ENCODE results near the gene ZNF586.
"Not testable (repeated sequence)": the region's sequence is repeated elsewhere in the genome, so short reads cannot be mapped to it uniquely, and the experiment has no call there.

Gene ZNF586

DNA sequence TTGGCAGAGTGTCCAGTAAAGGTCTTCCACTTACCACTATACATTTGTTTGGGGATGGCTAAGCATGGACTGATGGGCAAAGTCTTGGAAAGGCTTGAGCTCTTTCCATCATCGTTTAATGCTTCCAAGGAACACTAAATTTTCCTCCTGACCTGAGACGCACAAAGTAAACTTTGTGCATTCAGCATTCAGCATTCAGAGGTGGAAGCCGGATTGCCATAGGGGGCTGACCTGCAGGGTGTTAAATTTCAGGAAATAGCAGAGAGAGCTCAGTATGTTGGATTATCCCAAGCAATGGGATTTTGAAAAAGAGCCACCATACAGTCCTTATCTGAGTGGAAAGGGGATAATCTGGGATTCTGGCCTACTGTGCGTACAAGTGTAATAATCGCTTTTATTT is 31.2 kb downstream of the ZNF586 start:
- no peak overlapping the region for H3K4me3 ChIP-seq (ENCODE audit: insufficient read length, low read depth)
- no peak overlapping the region for H3K9ac ChIP-seq (ENCODE audit: insufficient read length, low read depth)
- DNase-seq (ENCODE audit: low read depth, low spot score): no peak
- no peak for TF ChIP-seq ZNF274 (IDR thresholded peaks at IDR 0.05; ENCODE audit: low read depth, low read length)
- no peak for TF ChIP-seq YY1 (IDR thresholded peaks at IDR 0.05; ENCODE audit: insufficient read depth, insufficient read length)
- no peak for TF ChIP-seq SUZ12 (IDR thresholded peaks at IDR 0.05; ENCODE audit: extremely low read depth, insufficient read depth, insufficient read length)
- H3K9me3 ChIP-seq (ENCODE audit: insufficient read depth, low read length): no peaks in the 10 kb centered on the region
- no peaks in the 10 kb centered on the region for H3K4me1 ChIP-seq (ENCODE audit: insufficient read depth, insufficient read length)
- H3K27me3 ChIP-seq (ENCODE audit: insufficient read depth, insufficient read length): no peaks in the 10 kb centered on the region
- H3K36me3 ChIP-seq (ENCODE audit: insufficient read depth, insufficient read length, low read length): peaks cover 5% of the 10 kb centered on the region

DNA sequence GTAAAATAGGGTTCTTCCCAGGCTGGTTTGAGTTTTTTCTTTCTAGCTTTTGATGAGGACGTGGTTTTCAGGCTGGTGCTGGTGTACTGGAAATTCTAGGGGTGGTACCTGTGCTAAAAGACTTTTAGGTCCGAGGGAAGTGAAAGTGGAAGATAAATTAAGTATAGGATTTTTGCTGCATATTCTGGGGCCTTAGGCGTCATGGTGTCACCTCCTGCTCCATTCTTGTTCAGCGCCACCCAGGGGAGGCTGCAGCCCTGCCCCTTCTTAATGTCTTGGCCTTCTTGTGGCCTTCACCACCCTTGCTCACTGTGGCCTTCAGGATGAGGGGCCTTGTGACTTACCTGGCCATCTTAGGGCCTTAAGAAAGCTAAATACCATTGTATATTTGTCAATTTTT is 32.8 kb downstream of the ZNF586 start:
- Histone ChIP-seq H3K36me3 (ENCODE audit: insufficient read depth, insufficient read length, low read length) (peaks cover under 1% of the 10 kb centered on the region), H3K4me1 (ENCODE audit: insufficient read depth, insufficient read length) (no peaks in the 10 kb centered on the region), H3K27me3 (ENCODE audit: insufficient read depth, insufficient read length) (no peaks in the 10 kb centered on the region), H3K4me3 (ENCODE audit: insufficient read length, low read depth) (no peak overlapping the region), H3K9me3 (ENCODE audit: insufficient read depth, low read length) (no peaks in the 10 kb centered on the region), H3K9ac (ENCODE audit: insufficient read length, low read depth) (no peak overlapping the region)
- no peak for DNase-seq (ENCODE audit: low read depth, low spot score)
- TF ChIP-seq ZNF274 (IDR thresholded peaks at IDR 0.05; ENCODE audit: low read depth, low read length) (no peak), SUZ12 (IDR thresholded peaks at IDR 0.05; ENCODE audit: extremely low read depth, insufficient read depth, insufficient read length) (no peak), YY1 (IDR thresholded peaks at IDR 0.05; ENCODE audit: insufficient read depth, insufficient read length) (no peak)

GRCh38 chr19:57803265-57803593 is 33.8 kb downstream of the ZNF586 start:
- no peaks in the 10 kb centered on the region for H3K9me3 ChIP-seq (ENCODE audit: insufficient read depth, low read length)
- no peaks in the 10 kb centered on the region for H3K4me1 ChIP-seq (ENCODE audit: insufficient read depth, insufficient read length)
- H3K9ac ChIP-seq (ENCODE audit: insufficient read length, low read depth): peak overlapping the region; percentile 82
- TF ChIP-seq SUZ12 (IDR thresholded peaks at IDR 0.05; ENCODE audit: extremely low read depth, insufficient read depth, insufficient read length): no peak
- peak overlapping the region; percentile 26 for H3K4me3 ChIP-seq (ENCODE audit: insufficient read length, low read depth)
- peaks cover 10% of the 10 kb centered on the region for H3K36me3 ChIP-seq (ENCODE audit: insufficient read depth, insufficient read length, low read length)
- no peaks in the 10 kb centered on the region for H3K27me3 ChIP-seq (ENCODE audit: insufficient read depth, insufficient read length)
- DNase-seq (ENCODE audit: low read depth, low spot score): no peak

GRCh38 chr19:57803594-57804325 is 34.3 kb downstream of the ZNF586 start:
- no peaks in the 10 kb centered on the region for H3K4me1 ChIP-seq (ENCODE audit: insufficient read depth, insufficient read length)
- H3K36me3 ChIP-seq (ENCODE audit: insufficient read depth, insufficient read length, low read length): peaks cover 14% of the 10 kb centered on the region
- DNase-seq (ENCODE audit: low read depth, low spot score): peak; percentile 73
- peak overlapping the region; percentile 30 for H3K4me3 ChIP-seq (ENCODE audit: insufficient read length, low read depth)
- peak overlapping the region; percentile 82 for H3K9ac ChIP-seq (ENCODE audit: insufficient read length, low read depth)
- TF ChIP-seq ZNF274 (IDR thresholded peaks at IDR 0.05; ENCODE audit: low read depth, low read length) (no peak), YY1 (IDR thresholded peaks at IDR 0.05; ENCODE audit: insufficient read depth, insufficient read length) (no peak), SUZ12 (IDR thresholded peaks at IDR 0.05; ENCODE audit: extremely low read depth, insufficient read depth, insufficient read length) (no peak)
- no peaks in the 10 kb centered on the region for H3K27me3 ChIP-seq (ENCODE audit: insufficient read depth, insufficient read length)
- no peaks in the 10 kb centered on the region for H3K9me3 ChIP-seq (ENCODE audit: insufficient read depth, low read length)

DNA sequence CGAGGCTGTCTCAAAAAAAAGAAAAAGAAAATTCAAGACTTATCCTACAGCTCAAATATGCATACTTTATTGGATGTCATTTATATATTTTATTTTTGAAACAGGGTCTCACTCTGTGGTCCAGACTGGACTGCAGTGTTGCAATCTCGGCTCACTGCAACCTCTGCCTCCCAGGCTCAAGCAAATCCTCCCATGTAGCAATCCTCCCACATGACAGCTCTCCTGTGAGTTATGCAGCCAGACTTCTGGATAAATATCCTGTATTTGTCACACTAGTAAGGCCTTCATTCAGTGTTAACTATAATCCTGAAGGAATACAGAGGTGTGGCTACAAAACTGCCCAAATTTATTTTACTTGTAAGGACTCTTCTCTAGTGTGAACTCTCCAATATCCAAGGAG is 38.1 kb downstream of the ZNF586 start:
- Histone ChIP-seq H3K9ac (ENCODE audit: insufficient read length, low read depth) (no peak overlapping the region), H3K4me3 (ENCODE audit: insufficient read length, low read depth) (no peak overlapping the region), H3K36me3 (ENCODE audit: insufficient read depth, insufficient read length, low read length) (peaks cover 38% of the 10 kb centered on the region), H3K9me3 (ENCODE audit: insufficient read depth, low read length) (no peaks in the 10 kb centered on the region), H3K4me1 (ENCODE audit: insufficient read depth, insufficient read length) (no peaks in the 10 kb centered on the region), H3K27me3 (ENCODE audit: insufficient read depth, insufficient read length) (no peaks in the 10 kb centered on the region)
- DNase-seq (ENCODE audit: low read depth, low spot score): no peak
- TF ChIP-seq YY1 (IDR thresholded peaks at IDR 0.05; ENCODE audit: insufficient read depth, insufficient read length) (no peak), SUZ12 (IDR thresholded peaks at IDR 0.05; ENCODE audit: extremely low read depth, insufficient read depth, insufficient read length) (no peak), ZNF274 (IDR thresholded peaks at IDR 0.05; ENCODE audit: low read depth, low read length) (no peak)

DNA sequence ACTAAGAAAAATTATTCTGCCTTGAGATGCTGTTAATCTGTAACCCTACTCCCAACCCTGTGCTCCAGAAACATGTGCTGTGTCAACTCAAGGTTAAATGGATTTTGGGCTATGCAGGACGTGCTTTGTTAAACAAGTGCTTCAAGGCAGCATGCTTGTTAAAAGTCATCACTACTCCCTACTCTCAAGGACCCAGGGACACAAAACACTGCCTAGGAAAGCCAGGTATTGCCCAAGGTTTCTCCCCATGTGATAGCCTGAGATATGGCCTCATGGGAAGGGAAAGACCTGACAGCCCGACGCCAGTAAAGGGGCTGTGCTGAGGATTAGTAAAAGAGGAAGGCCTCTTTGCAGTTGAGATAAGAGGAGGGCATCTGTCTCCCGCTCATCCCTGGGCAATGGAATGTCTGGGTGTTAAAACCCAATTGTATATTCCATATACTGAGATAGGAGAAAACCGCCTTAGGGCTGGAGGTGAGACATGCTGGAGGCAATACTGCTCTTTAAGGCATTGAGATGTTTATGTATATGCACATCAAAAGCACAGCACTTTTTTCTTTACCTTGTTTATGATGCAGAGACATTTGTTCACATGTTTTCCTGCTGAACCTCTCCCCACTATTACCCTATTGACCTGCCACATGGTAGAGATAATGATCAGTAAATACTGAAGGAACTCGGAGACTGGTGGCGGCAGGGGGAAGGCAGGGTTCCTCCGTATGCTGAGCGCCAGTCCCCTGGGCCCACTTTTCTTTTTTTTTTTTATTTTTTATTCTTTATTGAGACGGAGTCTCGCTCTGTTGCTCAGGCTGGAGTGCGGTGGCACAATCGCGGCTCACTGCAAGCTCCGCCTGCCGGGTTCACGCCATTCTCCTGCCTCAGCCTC is 41.2 kb downstream of the ZNF586 start:
- not testable (repeated sequence) for H3K27me3 ChIP-seq (ENCODE audit: insufficient read depth, insufficient read length); H3K9me3 ChIP-seq (ENCODE audit: insufficient read depth, low read length); H3K4me1 ChIP-seq (ENCODE audit: insufficient read depth, insufficient read length); H3K9ac ChIP-seq (ENCODE audit: insufficient read length, low read depth); H3K4me3 ChIP-seq (ENCODE audit: insufficient read length, low read depth); DNase-seq (ENCODE audit: low read depth, low spot score)
- peaks cover 43% of the 10 kb centered on the region for H3K36me3 ChIP-seq (ENCODE audit: insufficient read depth, insufficient read length, low read length)

DNA sequence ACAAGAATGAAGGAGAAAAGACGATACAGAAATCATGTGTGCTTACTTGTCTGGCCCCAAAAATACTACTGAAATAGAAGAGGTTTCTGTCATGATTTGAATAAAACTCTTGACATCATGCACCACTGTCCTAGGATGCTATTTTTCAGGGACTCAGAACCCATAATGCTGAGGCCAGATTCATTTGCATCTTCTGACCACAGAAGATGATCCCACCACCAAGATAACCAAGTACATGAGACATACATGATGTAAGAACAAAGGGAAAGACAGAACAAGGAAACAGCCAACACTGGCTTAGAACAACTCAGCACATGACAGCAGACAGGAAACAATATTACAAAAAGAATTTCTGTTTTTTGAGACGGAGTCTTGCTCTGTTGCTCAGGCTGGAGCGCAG is 42.8 kb downstream of the ZNF586 start:
- Histone ChIP-seq H3K9ac (ENCODE audit: insufficient read length, low read depth) (no peak overlapping the region), H3K36me3 (ENCODE audit: insufficient read depth, insufficient read length, low read length) (peaks cover 43% of the 10 kb centered on the region), H3K9me3 (ENCODE audit: insufficient read depth, low read length) (no peaks in the 10 kb centered on the region), H3K27me3 (ENCODE audit: insufficient read depth, insufficient read length) (no peaks in the 10 kb centered on the region), H3K4me1 (ENCODE audit: insufficient read depth, insufficient read length) (peaks cover 2% of the 10 kb centered on the region), H3K4me3 (ENCODE audit: insufficient read length, low read depth) (no peak overlapping the region)
- DNase-seq (ENCODE audit: low read depth, low spot score): no peak
- no peak for TF ChIP-seq SUZ12 (IDR thresholded peaks at IDR 0.05; ENCODE audit: extremely low read depth, insufficient read depth, insufficient read length)
- no peak for TF ChIP-seq ZNF274 (IDR thresholded peaks at IDR 0.05; ENCODE audit: low read depth, low read length)
- no peak for TF ChIP-seq YY1 (IDR thresholded peaks at IDR 0.05; ENCODE audit: insufficient read depth, insufficient read length)

DNA sequence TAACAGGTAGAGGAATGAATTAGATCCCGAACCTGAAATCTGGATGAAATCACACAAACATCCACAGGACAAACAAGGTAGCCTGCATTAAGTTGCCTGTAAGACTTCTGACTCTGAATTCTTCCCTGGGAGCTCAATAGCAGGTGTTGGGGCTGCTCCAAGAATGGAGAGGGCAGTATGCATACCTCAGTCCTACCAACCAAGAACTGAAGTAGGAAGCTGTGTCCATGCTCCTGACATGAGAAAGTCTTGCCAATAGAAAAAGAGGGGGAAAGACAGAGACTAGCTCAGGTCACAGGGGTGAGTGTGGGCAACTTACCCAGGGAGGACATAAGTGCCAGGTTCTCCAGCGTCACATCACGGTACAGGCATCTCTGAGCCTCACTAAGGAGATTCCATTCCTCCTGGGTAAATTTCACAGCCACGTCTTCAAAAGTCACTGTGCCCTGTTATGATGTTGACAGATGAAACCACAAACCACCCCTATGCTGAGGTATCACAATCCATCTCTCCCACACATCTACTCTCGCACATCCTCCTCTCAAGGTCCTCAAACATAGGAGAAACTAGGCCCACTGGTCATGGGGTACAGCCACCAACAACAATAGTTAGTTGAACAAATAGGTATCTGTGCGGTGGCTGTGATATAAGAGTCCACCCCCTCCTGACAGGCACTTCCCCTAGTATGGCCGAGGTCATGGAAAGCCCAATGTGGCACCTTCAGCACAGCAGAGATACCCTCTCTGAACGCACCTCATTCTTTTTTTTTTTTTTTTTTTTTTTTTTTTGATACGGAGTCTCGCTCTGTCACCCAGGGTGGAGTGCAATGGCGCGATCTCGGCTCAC is 43.7 kb downstream of the ZNF586 start:
- peak overlapping the region; percentile 50 for H3K9ac ChIP-seq (ENCODE audit: insufficient read length, low read depth)
- DNase-seq (ENCODE audit: low read depth, low spot score); H3K27me3 ChIP-seq (ENCODE audit: insufficient read depth, insufficient read length); H3K4me3 ChIP-seq (ENCODE audit: insufficient read length, low read depth); H3K4me1 ChIP-seq (ENCODE audit: insufficient read depth, insufficient read length); H3K9me3 ChIP-seq (ENCODE audit: insufficient read depth, low read length): not testable (repeated sequence)
- peaks cover 33% of the 10 kb centered on the region for H3K36me3 ChIP-seq (ENCODE audit: insufficient read depth, insufficient read length, low read length)
